Psoas muscle (tissue), 8 donors: Measurements from ENCODE around the gene ENPP7. TPM values are rescaled to one million over a fixed set of nuclear protein-coding genes. Genes with fewer than 3 reads are reported as not detected.

Source experiments
- ATAC-seq, 4 donors: fragments of 200-7000 bp; cut with Tn5 transposase; one replicate each; pipeline ENCODE4 v1.9.1; 2020; ENCODE audit warnings: moderate library complexity in 3 of 4, mild to moderate bottlenecking in 2 of 4
- DNase-seq, 2 donors: peaks; one replicate each; pipeline ENCODE4 v3.0.0-alpha.2; 2020
- H3K27ac ChIP-seq: fragments of 200-600 bp; one replicate; pipeline ENCODE4 v1.8.0; 2022
- H3K27me3 ChIP-seq, 3 donors: fragments of 200-600 bp in 1 of 3; one replicate each; pipeline versions ENCODE4 v1.6.1 to v1.8.0; 2013 to 2022; ENCODE audit warnings: low read length in 2 of 3, mild to moderate bottlenecking in 2 of 3, moderate library complexity in 1 of 3; ENCODE audit not compliant: insufficient read depth in 3 of 3
- H3K36me3 ChIP-seq, 2 donors: fragments of 200-600 bp in 1 of 2; one replicate each; pipeline versions ENCODE4 v1.6.1 to v1.8.0; 2013 to 2022; ENCODE audit warnings: low read depth in 1 of 2, mild to moderate bottlenecking in 1 of 2, moderate library complexity in 1 of 2; ENCODE audit not compliant: insufficient read depth in 1 of 2
- H3K4me1 ChIP-seq: fragments of 200-600 bp; one replicate; pipeline ENCODE4 v1.8.0; 2022
- H3K4me3 ChIP-seq: fragments of 200-600 bp; one replicate; pipeline ENCODE4 v1.8.0; 2022; ENCODE audit warnings: mild to moderate bottlenecking
- H3K9me3 ChIP-seq: fragments of 200-600 bp; one replicate; pipeline ENCODE4 v1.8.0; 2022
- CTCF ChIP-seq: fragments of 200-600 bp; IDR thresholded peaks from one replicate; pipeline ENCODE4 v1.8.0; 2022; ENCODE audit warnings: antibody characterized with exemption
- WGBS, 3 donors: extraction: QIAGEN DNeasy Blood & Tissue Kit; methylation state at CpG; one replicate each; pipeline versions ENCODE4 v1.1.6 to v1.1.7; 2013; 5-methylcytosine and 5-hydroxymethylcytosine counted together
- intact Hi-C, 2 donors: fragments of 100-400 bp; cut with DNase I; formaldehyde crosslinking; loops; one replicate each; pipeline versions ENCODE4 v1.11.0 to v1.14.2; 2022
- polyA plus RNA-seq, 3 donors: library from polyadenylated mRNA; stranded (reverse); fragments of 200-250 nt; gene quantifications; one replicate each; pipeline ENCODE4 v1.2.3, GENCODE V29; 2013
- total RNA-seq, 4 donors: library from RNA; stranded (reverse); fragmentation: NEBNext Ultra II Directional in 2 of 4; extraction: Animal tissue kit (Norgen Biotek cat#: 25700) in 2 of 4; gene quantifications; one replicate each; pipeline versions ENCODE4 v1.2.1 to v1.2.4, GENCODE V29; 2021 to 2023
- donor health status: healthy with polysubstance abuse.
- donor health status: DM: no; HTN: no; CAD: no; lungs with moderate emphysema.
- donor health status: Bipolar disorder and iron deficiency.
- donor health status: healthy.
- donor health status: DM: yes; HTN: yes; CAD: no.
- donor health status: DM: no; HTN: no; CAD: no.
- donor health status: DM: no; HTN: no; CAD: no.
- donor health status: DM: yes; HTN: yes; CAD: no.

The ENPP7 gene
- total and polyA plus RNA-seq, 7 donors, result 0.04 to 0.10 TPM; not detected in 5

GRCh38 chr17:79789943-79790804 lies 59.4 kb downstream of the ENPP7 start:
- peak; percentile 68 for TF ChIP-seq CTCF
- 4 to 7% (median 4%) methylated on average over 53 to 74 of the region's 74 CpGs for WGBS, 3 donors
- no peak overlapping the region for H3K27ac ChIP-seq
- no peak overlapping the region for H3K4me3 ChIP-seq
- intact Hi-C loops, result loop anchor here (2.0 to 10.0 kb wide), 5 partner anchors 125 to 202 kb away; no protein-coding TSS in a partner anchor
- DNase-seq, result peak; percentile 55 to 72
- H3K36me3 ChIP-seq, result peaks cover 0 to 6% of the 10 kb centered on the region in 2 donors
- no peaks in the 10 kb centered on the region for H3K9me3 ChIP-seq
- H3K27me3 ChIP-seq, result peaks cover 0 to 79% (median 38%) of the 10 kb centered on the region in 3 donors
- H3K4me1 ChIP-seq, result peaks cover 9% of the 10 kb centered on the region
- ATAC-seq, result peak; percentile 73 to 83 (median 80)

- WGBS, 3 donors, result 5 to 9% (median 7%) methylated on average over 57 to 68 of the region's 68 CpGs
Observed at GRCh38 chr17:79790805-79791734, 60.3 kb downstream of the ENPP7 start.

GRCh38 chr17:79791735-79792161 lies 61.0 kb downstream of the ENPP7 start:
- H3K4me1 ChIP-seq, result peaks cover 16% of the 10 kb centered on the region
- no peak for TF ChIP-seq CTCF
- H3K36me3 ChIP-seq, result peaks cover 0 to 8% of the 10 kb centered on the region in 2 donors
- ATAC-seq (no peak), DNase-seq (no peak)
- 9% methylated on average over 25 to 26 of the region's 26 CpGs for WGBS, 3 donors
- H3K9me3 ChIP-seq, result no peaks in the 10 kb centered on the region
- no peak overlapping the region for H3K27ac ChIP-seq
- H3K27me3 ChIP-seq, result peaks cover 0 to 63% (median 38%) of the 10 kb centered on the region in 3 donors
- intact Hi-C loops, result loop anchor here in 1 of 2 donors (2.0 to 5.0 kb wide), 3 partner anchors 126 to 199 kb away; no protein-coding TSS in a partner anchor
- H3K4me3 ChIP-seq, result no peak overlapping the region

More at GRCh38 chr17:79790805-79791734, 60.3 kb downstream of the ENPP7 start:
- Histone ChIP-seq H3K4me1 (peaks cover 13% of the 10 kb centered on the region), H3K27me3 (peaks cover 0 to 70% (median 38%) of the 10 kb centered on the region in 3 donors), H3K4me3 (no peak overlapping the region), H3K27ac (no peak overlapping the region), H3K36me3 (peaks cover 0 to 8% of the 10 kb centered on the region in 2 donors), H3K9me3 (no peaks in the 10 kb centered on the region)
- no peak for ATAC-seq
- intact Hi-C loops, result loop anchor here in 1 of 2 donors (2.0 to 5.0 kb wide), 3 partner anchors 126 to 200 kb away; no protein-coding TSS in a partner anchor
- DNase-seq, result no peak
- TF ChIP-seq CTCF, result no peak

Other genes with a start within 250 kb of the ENPP7 start
- gene RBFOX3, start 119.9 kb upstream of the ENPP7 start, total RNA-seq, result not detected
- gene RBFOX3, start 119.9 kb upstream of the ENPP7 start, polyA plus RNA-seq, result under 1 TPM in 1 of 3 donors, not detected in 2; 0.05 TPM
- 1 to 10 TPM in 2 of 4 donors, under 1 TPM in 2; 0.40 to 2.3 (median 0.79) TPM for gene CBX2, start 47.2 kb downstream of the ENPP7 start, total RNA-seq
- gene CBX2, start 47.2 kb downstream of the ENPP7 start, polyA plus RNA-seq, result 1 to 10 TPM in 1 of 3 donors, under 1 TPM in 2; 0.44 to 1.0 (median 0.51) TPM
- gene CBX8, start 66.1 kb downstream of the ENPP7 start, total RNA-seq, result 1 to 10 TPM in 3 of 4 donors, under 1 TPM in 1; 0.40 to 3.3 (median 1.2) TPM
- gene CBX8, start 66.1 kb downstream of the ENPP7 start, polyA plus RNA-seq, result 1 to 10 TPM; 1.3 to 3.5 (median 1.3) TPM
- 1 to 10 TPM; 2.5 to 7.8 (median 4.6) TPM for gene CBX4, start 108.5 kb downstream of the ENPP7 start, total RNA-seq
- gene CBX4, start 108.5 kb downstream of the ENPP7 start, polyA plus RNA-seq, result 1 to 10 TPM; 1.9 to 3.6 (median 2.4) TPM